PC-9 (cell line): ENCODE data around the gene HELZ. TPM values are rescaled to one million over a fixed set of nuclear protein-coding genes. Genes with fewer than 3 reads are reported as not detected.

Experiments
- Bru-seq: library from RNA; stranded (reverse); fragments of 400-500 nt; gene quantifications from one replicate; lab custom pipeline; 2021; lab: Mats Ljungman, UMichigan
- BruChase-seq, 2 experiments: library from RNA; stranded (reverse); fragments of 400-500 nt; gene quantifications; one replicate each; lab custom pipeline; 2021; lab: Mats Ljungman, UMichigan
- BruUV-seq: library from RNA; stranded (reverse); fragments of 400-500 nt; replicated peaks from 2 replicates; lab custom pipeline; 2021; lab: Mats Ljungman, UMichigan
- CTCF ChIA-PET: fragments of 300-600 bp; sonication (Branson Sonifier 250); formaldehyde crosslinking; loops from one replicate; lab custom pipeline; 2022; ENCODE audit warnings: antibody characterized with exemption; lab: Charles Lee
- POLR2A ChIA-PET: fragments of 300-600 bp; sonication (Branson Sonifier 250); formaldehyde crosslinking; loops from one replicate; lab custom pipeline; 2022; ENCODE audit warnings: antibody characterized with exemption; ENCODE audit not compliant: unreplicated experiment; lab: Charles Lee
- DNase-seq, 2 experiments: peaks; one replicate each; pipeline versions ENCODE4 v3.0.0 to v3.0.0-alpha.2; 2015 to 2022; ENCODE audit warnings: mixed read lengths in 1 of 2
- H2AFZ ChIP-seq: fragments of 200-600 bp; sonication (generic); 2 replicates; pipeline ENCODE4 v1.8.1; 2017; ENCODE audit warnings: antibody characterized with exemption
- H3F3A ChIP-seq: fragments of 200-600 bp; sonication (generic); 2 replicates; pipeline ENCODE4 v1.8.1; 2017; ENCODE audit warnings: antibody characterized with exemption, mild to moderate bottlenecking, low read depth; ENCODE audit not compliant: insufficient read depth
- H3K27ac ChIP-seq: fragments of 200-600 bp; sonication (generic); 2 replicates; pipeline ENCODE4 v1.6.1; 2016; ENCODE audit warnings: mixed run types
- H3K27me3 ChIP-seq: fragments of 200-600 bp; sonication (generic); 2 replicates; pipeline ENCODE4 v1.6.1; 2016; ENCODE audit warnings: low read depth, mixed run types; ENCODE audit not compliant: insufficient read depth
- H3K36me3 ChIP-seq: fragments of 200-600 bp; sonication (generic); 2 replicates; pipeline ENCODE4 v1.6.1; 2016; ENCODE audit warnings: low read depth, mixed run types
- H3K4me1 ChIP-seq: fragments of 200-600 bp; sonication (generic); replicated peaks from 2 replicates; pipeline ENCODE4 v1.6.1; 2016; ENCODE audit warnings: mixed run types; ENCODE audit not compliant: insufficient read depth
- H3K4me2 ChIP-seq: fragments of 200-600 bp; sonication (generic); 2 replicates; pipeline ENCODE4 v1.6.1; 2017; ENCODE audit warnings: mixed run types
- H3K4me3 ChIP-seq: fragments of 200-600 bp; sonication (generic); 2 replicates; pipeline ENCODE4 v1.6.1; 2016; ENCODE audit warnings: mixed run types
- H3K79me2 ChIP-seq: fragments of 200-600 bp; sonication (generic); 2 replicates; pipeline ENCODE4 v1.6.1; 2017; ENCODE audit warnings: low read depth, mixed run types
- H3K9me2 ChIP-seq: fragments of 200-600 bp; sonication (generic); 2 replicates; pipeline ENCODE4 v1.8.1; 2017; ENCODE audit warnings: mild to moderate bottlenecking; ENCODE audit not compliant: insufficient read depth
- H3K9me3 ChIP-seq: fragments of 200-600 bp; sonication (generic); 2 replicates; pipeline ENCODE4 v1.8.1; 2016; ENCODE audit warnings: low read depth; ENCODE audit not compliant: insufficient read depth
- H4K20me1 ChIP-seq: fragments of 200-600 bp; sonication (generic); 2 replicates; pipeline ENCODE4 v1.8.1; 2017; ENCODE audit not compliant: insufficient read depth
- CTCF ChIP-seq: fragments of 200-600 bp; sonication (generic); conservative IDR thresholded peaks from 2 replicates; pipeline ENCODE4 v1.6.1; 2017; ENCODE audit warnings: mixed run types, antibody characterized with exemption, mild to moderate bottlenecking, moderate library complexity
- EZH2 ChIP-seq: fragments of 200-600 bp; sonication (generic); IDR thresholded peaks from 2 replicates; pipeline ENCODE4 v1.8.0; 2017; ENCODE audit warnings: antibody characterized with exemption, low read depth
- intact Hi-C: fragments of 100-400 bp; cut with micrococcal nuclease; formaldehyde crosslinking; loops from one replicate; pipeline ENCODE4 v1.10.0; 2022; ENCODE audit not compliant: unreplicated experiment
- long read RNA-seq: library from polyadenylated mRNA; stranded (forward); transcript quantifications from one replicate; pipeline ENCODE4 v2.0.0, GENCODE V29; 2022
- total RNA-seq: library from RNA; stranded (reverse); gene quantifications from 2 replicates; pipeline ENCODE4 v1.2.3, GENCODE V29; 2021

Gene HELZ
- 35.1 and 38.0 TPM in 2 replicates for total RNA-seq
- Bru-seq, nascent RNA, result percentile 83 among the genes with signal in this experiment
- percentile 80 among the genes with signal in this experiment for BruChase-seq, experiment 1, labeled RNA remaining after a 2-hour chase
- BruChase-seq, experiment 2, labeled RNA remaining after a 6-hour chase, result percentile 75 among the genes with signal in this experiment
- long read RNA-seq, partial matches to known transcripts, result 1 of 10 reads
- long read RNA-seq, other reads (novel, unspliced or antisense), result 9 of 10 reads

- intact Hi-C loops, result loop anchor here (5.0 kb wide), 1 partner anchor 122 kb away; the partner anchor contains the start of gene PSMD12
- H3K4me2 ChIP-seq, result peak within 1 kb of the TSS; percentile 93
- peaks cover 2% of the 10 kb centered on the region for H4K20me1 ChIP-seq
- CTCF ChIA-PET, result interaction anchor here (0.6 kb wide), 1 partner anchor 220 kb away, joined by 3 read pairs; no protein-coding TSS in a partner anchor
- H3F3A ChIP-seq, result peaks cover 20% of the 10 kb centered on the region
- H3K79me2 ChIP-seq, result peaks cover 44% of the 10 kb centered on the region
- peaks cover under 1% of the 10 kb centered on the region; the same call in 1 of the 2 replicates for H3K36me3 ChIP-seq
- H3K4me3 ChIP-seq, result peak within 1 kb of the TSS; percentile 99
- peak within 1 kb of the TSS; percentile 95 for H2AFZ ChIP-seq
- H3K9me2 ChIP-seq, result no peaks in the 10 kb centered on the region
- peaks cover 27% of the 10 kb centered on the region for H3K4me1 ChIP-seq
- no peaks in the 10 kb centered on the region for H3K27me3 ChIP-seq
- TF ChIP-seq EZH2 (no peak), CTCF (no peak)
- TSS peak; percentile 81 for BruUV-seq
- POLR2A ChIA-PET, result interaction anchor here (0.6 kb wide), 1 partner anchor 17 kb away, joined by 12 read pairs; no protein-coding TSS in a partner anchor
- H3K27ac ChIP-seq, result peak within 1 kb of the TSS; percentile 65
- DNase-seq, result peak; percentile 74 to 77
- no peaks in the 10 kb centered on the region for H3K9me3 ChIP-seq
Measured at GRCh38 chr17:67245073-67245693, at the start of gene HELZ. Gene HELZ (minus strand): TSS chr17:67245196. CDS start chr17:67218804, 26,392 bp downstream.

- Histone ChIP-seq H3K9me2 (no peaks in the 10 kb centered on the region), H3K27ac (no peak overlapping the region), H3K36me3 (no peaks in the 10 kb centered on the region), H3K4me2 (no peak overlapping the region), H4K20me1 (no peaks in the 10 kb centered on the region), H2AFZ (no peak overlapping the region), H3K4me1 (no peaks in the 10 kb centered on the region), H3K79me2 (no peaks in the 10 kb centered on the region), H3K27me3 (no peaks in the 10 kb centered on the region), H3F3A (no peaks in the 10 kb centered on the region), H3K9me3 (no peaks in the 10 kb centered on the region), H3K4me3 (no peak overlapping the region)
- peak in 1 of 2 experiments; percentile 22 for DNase-seq
- ChIA-PET POLR2A (no interaction called here), CTCF (interaction anchor here (0.6 kb wide), 1 partner anchor 294 kb away, joined by 3 read pairs; no protein-coding TSS in a partner anchor)
- intact Hi-C loops, result no loop called here
- BruUV-seq, result no TSS peak
- TF ChIP-seq CTCF (peak; percentile 65), EZH2 (no peak)
Measured at GRCh38 chr17:67293251-67294203, 48.5 kb upstream of the HELZ start.
